GM21390 (cell line): ENCODE measurements around the gene GIMAP7.

Source experiments
- ATAC-seq: cut with Tn5 transposase; IDR thresholded peaks from one replicate; pipeline ENCODE4 v1.9.1; 2021; ENCODE audit not compliant: unreplicated experiment

The GIMAP7 gene

DNA sequence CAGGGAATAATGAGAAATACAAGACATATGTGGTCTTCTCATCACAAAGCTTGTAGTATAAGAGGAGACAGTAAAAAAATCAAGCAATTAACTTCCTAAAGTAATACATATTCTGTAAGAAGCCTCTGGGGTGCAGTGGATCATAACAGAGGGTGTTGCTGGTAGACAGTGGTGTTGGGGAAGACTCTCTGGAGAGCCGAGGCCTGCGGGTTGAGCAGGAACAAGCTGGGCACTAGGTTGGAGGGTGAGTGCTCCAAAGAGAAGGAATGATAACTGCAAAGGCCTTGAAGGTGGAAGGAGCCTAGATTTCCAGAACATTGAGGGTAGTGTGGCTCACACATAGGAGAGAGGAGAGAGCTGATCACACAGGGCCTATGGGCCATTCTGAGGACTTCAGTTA lies 54.0 kb downstream of the GIMAP7 start:
- no peak for ATAC-seq

- ATAC-seq: no peak
These were observed 54.7 kb downstream of the GIMAP7 start for GRCh38 chr7:150569245-150569955.
